BLaER1 (cell line): ENCODE data around the gene TBC1D30.
"Not testable (repeated sequence)": the region's sequence is repeated elsewhere in the genome, so short reads cannot be mapped to it uniquely, and the experiment has no call there.

ENCODE experiments used
- H3K27ac ChIP-seq: shearing (Covaris generic); formaldehyde crosslinking; 2 replicates; pipeline ENCODE4 v1.8.1; 2022
- H3K27me3 ChIP-seq: shearing (Covaris generic); formaldehyde crosslinking; 2 replicates; pipeline ENCODE4 v1.8.1; 2022
- H3K36me3 ChIP-seq: shearing (Covaris generic); formaldehyde crosslinking; 2 replicates; pipeline ENCODE4 v1.8.1; 2022
- H3K4me1 ChIP-seq: shearing (Covaris generic); formaldehyde crosslinking; 2 replicates; pipeline ENCODE4 v1.8.1; 2022
- H3K4me2 ChIP-seq: shearing (Covaris generic); formaldehyde crosslinking; 2 replicates; pipeline ENCODE4 v1.8.1; 2022
- H3K4me3 ChIP-seq: shearing (Covaris generic); formaldehyde crosslinking; 2 replicates; pipeline ENCODE4 v1.8.1; 2022
- H3K9ac ChIP-seq: shearing (Covaris generic); formaldehyde crosslinking; 2 replicates; pipeline ENCODE4 v1.8.1; 2022
- H3K9me3 ChIP-seq: shearing (Covaris generic); formaldehyde crosslinking; 2 replicates; pipeline ENCODE4 v1.8.1; 2022
- H4K20me1 ChIP-seq: shearing (Covaris generic); formaldehyde crosslinking; 2 replicates; pipeline ENCODE4 v1.8.1; 2022
- Cebpa-rat ChIP-seq: shearing (Covaris generic); IDR thresholded peaks from 2 replicates; pipeline ENCODE4 v1.8.1; 2022

The TBC1D30 gene

DNA sequence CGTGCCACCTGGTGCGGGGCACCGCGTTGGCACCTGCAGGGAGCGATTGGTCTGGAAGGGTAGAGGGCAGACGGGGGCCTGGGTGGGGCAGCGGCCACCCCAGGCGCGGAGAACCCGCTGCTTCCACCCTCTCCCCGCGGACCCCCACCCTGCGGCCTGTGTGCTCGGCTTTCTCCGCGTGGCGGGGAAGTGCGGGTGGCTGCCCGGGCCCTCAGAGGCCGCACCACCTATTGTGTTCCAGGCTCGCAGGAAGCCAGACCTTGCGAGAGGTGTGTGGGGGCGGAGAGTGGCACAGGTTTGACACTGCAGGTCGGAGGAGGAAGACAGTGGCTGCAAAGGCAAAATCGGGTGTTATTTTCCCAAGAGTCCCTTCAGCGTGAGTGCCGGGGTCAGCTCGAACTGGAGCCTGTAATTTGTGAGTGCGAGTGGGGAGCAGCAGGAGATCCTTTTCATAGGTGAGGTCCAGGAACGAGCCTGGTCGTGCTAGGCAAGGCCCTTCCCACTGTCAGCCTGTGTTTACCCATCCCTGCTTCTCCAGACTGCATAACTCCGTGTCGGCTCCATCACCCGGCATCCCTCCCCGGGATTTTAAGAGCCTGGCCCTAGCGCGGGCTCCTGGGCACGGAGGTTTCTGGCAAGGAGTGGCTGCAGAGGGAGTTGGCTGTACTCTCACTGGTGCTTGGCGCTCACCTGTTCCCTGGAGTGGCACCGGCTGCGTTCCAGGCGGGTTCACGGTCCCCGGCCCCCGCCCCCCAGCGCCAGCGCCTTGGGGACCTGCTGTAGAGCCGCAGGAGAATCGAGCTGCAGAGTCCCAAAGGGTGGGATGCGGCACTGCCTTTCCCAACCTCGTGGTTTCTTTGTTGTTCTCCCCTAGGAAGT lies 935 bp downstream of the TBC1D30 start:
- Histone ChIP-seq H3K36me3 (0 out of 2 replicates have a peak, but pooled peaks cover 4% of the 10 kb centered on the region), H3K27me3 (no peaks in the 10 kb centered on the region), H3K4me1 (peaks cover 14% of the 10 kb centered on the region), H3K9me3 (peaks cover 49% of the 10 kb centered on the region), H3K4me3 (no peak overlapping the region), H3K27ac (no peak overlapping the region), H4K20me1 (no peaks in the 10 kb centered on the region), H3K9ac (no peak overlapping the region), H3K4me2 (no peak overlapping the region)
- no peak for TF ChIP-seq Cebpa-rat

DNA sequence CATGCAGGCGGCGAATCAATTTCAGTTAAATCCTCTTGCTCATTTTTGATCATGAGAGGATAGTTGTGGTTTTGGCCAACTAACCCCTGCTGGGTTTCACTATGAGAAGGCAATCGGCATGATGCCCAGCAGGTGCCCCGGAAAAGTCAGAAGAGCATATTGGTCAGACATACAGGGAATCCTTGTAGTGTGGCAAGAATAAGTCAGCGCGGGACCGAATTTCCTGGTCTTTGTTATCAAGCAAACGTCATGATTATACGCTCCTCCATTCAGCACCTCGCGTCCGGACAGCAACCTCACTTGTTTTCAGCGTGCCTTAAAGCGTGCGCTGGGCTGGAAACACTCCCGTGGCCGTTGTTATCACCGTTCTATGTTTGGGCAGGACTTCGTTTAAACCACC lies 1.8 kb downstream of the TBC1D30 start:
- Histone ChIP-seq H3K27ac (no peak overlapping the region), H3K27me3 (no peaks in the 10 kb centered on the region), H3K4me1 (peaks cover 5% of the 10 kb centered on the region; the same call in 1 of the 2 replicates), H4K20me1 (no peaks in the 10 kb centered on the region), H3K9ac (no peak overlapping the region), H3K4me3 (no peak overlapping the region), H3K4me2 (no peak overlapping the region), H3K9me3 (peaks cover 49% of the 10 kb centered on the region), H3K36me3 (0 out of 2 replicates have a peak, but pooled peaks cover 4% of the 10 kb centered on the region)
- TF ChIP-seq Cebpa-rat, result no peak

- Histone ChIP-seq H3K27me3 (no peaks in the 10 kb centered on the region), H4K20me1 (no peaks in the 10 kb centered on the region)
Observed at GRCh38 chr12:64828713-64829112, 4.3 kb downstream of the TBC1D30 start.

DNA sequence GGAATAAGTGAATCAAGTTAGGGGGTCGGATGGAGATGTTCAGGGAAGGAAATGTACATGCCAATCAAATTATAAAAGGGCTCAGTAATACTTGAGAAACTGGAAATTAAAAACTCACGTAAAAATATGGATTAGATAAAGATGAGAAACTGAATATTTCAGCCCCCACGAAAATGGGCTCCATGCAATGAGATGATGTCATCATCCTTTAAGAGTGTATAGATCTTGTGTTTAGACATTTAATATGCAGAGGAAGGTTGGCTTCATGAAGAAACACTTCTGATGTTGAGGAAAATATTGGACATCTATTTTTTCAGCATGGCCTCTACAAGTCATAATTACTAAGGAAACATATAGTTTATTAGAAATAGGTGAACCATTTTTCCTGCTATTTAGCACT lies 9.5 kb downstream of the TBC1D30 start:
- H3K4me1 ChIP-seq, result no peaks in the 10 kb centered on the region
- TF ChIP-seq Cebpa-rat, result no peak

More at GRCh38 chr12:64828713-64829112, 4.3 kb downstream of the TBC1D30 start:
- TF ChIP-seq Cebpa-rat, result no peak
- H3K27ac ChIP-seq, result no peak overlapping the region
- no peak overlapping the region for H3K4me2 ChIP-seq
- H3K4me1 ChIP-seq, result no peaks in the 10 kb centered on the region
- H3K9me3 ChIP-seq, result peaks cover 32% of the 10 kb centered on the region
- H3K4me3 ChIP-seq, result no peak overlapping the region
- H3K9ac ChIP-seq, result no peak overlapping the region
- no peaks in the 10 kb centered on the region for H3K36me3 ChIP-seq

GRCh38 chr12:64835901-64836300 lies 11.5 kb downstream of the TBC1D30 start:
- Histone ChIP-seq H3K36me3 (no peaks in the 10 kb centered on the region), H4K20me1 (no peaks in the 10 kb centered on the region), H3K27ac (no peak overlapping the region), H3K27me3 (no peaks in the 10 kb centered on the region), H3K9me3 (0 out of 2 replicates have a peak, but pooled peaks cover 4% of the 10 kb centered on the region), H3K4me3 (no peak overlapping the region), H3K9ac (no peak overlapping the region), H3K4me2 (no peak overlapping the region), H3K4me1 (no peaks in the 10 kb centered on the region)
- no peak for TF ChIP-seq Cebpa-rat

More for the DNA sequence above, 9.5 kb downstream of the TBC1D30 start:
- Histone ChIP-seq H3K27ac (no peak overlapping the region), H3K4me3 (no peak overlapping the region), H3K4me2 (no peak overlapping the region), H3K9ac (no peak overlapping the region), H3K27me3 (no peaks in the 10 kb centered on the region), H3K36me3 (no peaks in the 10 kb centered on the region), H3K9me3 (0 out of 2 replicates have a peak, but pooled peaks cover 4% of the 10 kb centered on the region), H4K20me1 (no peaks in the 10 kb centered on the region)

- no peak overlapping the region for H3K4me2 ChIP-seq
- no peaks in the 10 kb centered on the region for H3K36me3 ChIP-seq
- H4K20me1 ChIP-seq, result no peaks in the 10 kb centered on the region
- no peak overlapping the region for H3K4me3 ChIP-seq
- no peak overlapping the region for H3K9ac ChIP-seq
- no peak for TF ChIP-seq Cebpa-rat
- H3K27ac ChIP-seq, result no peak overlapping the region
- 0 out of 2 replicates have a peak, but pooled peaks cover 4% of the 10 kb centered on the region for H3K9me3 ChIP-seq
- no peaks in the 10 kb centered on the region for H3K4me1 ChIP-seq
- no peaks in the 10 kb centered on the region for H3K27me3 ChIP-seq
Observed at GRCh38 chr12:64836856-64837255, 12.4 kb downstream of the TBC1D30 start.

DNA sequence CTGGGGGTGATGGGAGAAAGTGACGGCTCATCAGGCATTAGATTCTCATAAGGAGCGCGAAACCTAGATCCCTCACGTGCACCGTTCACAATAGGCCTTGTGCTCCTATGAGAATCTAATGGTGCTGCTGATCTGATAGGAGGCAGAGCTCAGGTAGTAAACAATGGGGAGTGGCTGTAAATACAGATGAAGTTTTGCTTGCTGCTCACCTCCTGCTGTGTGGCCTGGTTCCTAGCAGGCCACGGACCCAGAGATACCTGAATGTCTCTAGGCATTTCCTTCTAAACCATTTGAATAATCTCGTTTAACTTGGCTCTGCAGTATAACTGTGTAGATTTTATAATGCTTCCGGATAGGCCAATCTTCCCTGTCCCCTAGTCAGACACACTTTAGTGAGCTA lies 13.0 kb downstream of the TBC1D30 start:
- H3K36me3 ChIP-seq, result no peaks in the 10 kb centered on the region
- H3K4me1 ChIP-seq, result no peaks in the 10 kb centered on the region
- 0 out of 2 replicates have a peak, but pooled peaks cover 4% of the 10 kb centered on the region for H3K9me3 ChIP-seq
- H3K27ac ChIP-seq, result no peak overlapping the region
- no peak for TF ChIP-seq Cebpa-rat
- no peaks in the 10 kb centered on the region for H3K27me3 ChIP-seq
- H4K20me1 ChIP-seq, result no peaks in the 10 kb centered on the region
- no peak overlapping the region for H3K4me3 ChIP-seq
- no peak overlapping the region for H3K4me2 ChIP-seq
- no peak overlapping the region for H3K9ac ChIP-seq

GRCh38 chr12:64840119-64840518 lies 15.7 kb downstream of the TBC1D30 start:
- no peak overlapping the region for H3K4me2 ChIP-seq
- H4K20me1 ChIP-seq, result no peaks in the 10 kb centered on the region
- no peak overlapping the region for H3K4me3 ChIP-seq
- H3K27ac ChIP-seq, result no peak overlapping the region
- no peaks in the 10 kb centered on the region for H3K9me3 ChIP-seq
- TF ChIP-seq Cebpa-rat, result no peak
- no peak overlapping the region for H3K9ac ChIP-seq
- no peaks in the 10 kb centered on the region for H3K27me3 ChIP-seq
- H3K36me3 ChIP-seq, result no peaks in the 10 kb centered on the region
- no peaks in the 10 kb centered on the region for H3K4me1 ChIP-seq

- no peak overlapping the region for H3K9ac ChIP-seq
- H3K4me2 ChIP-seq, result no peak overlapping the region
- no peaks in the 10 kb centered on the region for H3K27me3 ChIP-seq
- H4K20me1 ChIP-seq, result no peaks in the 10 kb centered on the region
- no peaks in the 10 kb centered on the region for H3K9me3 ChIP-seq
- H3K4me3 ChIP-seq, result no peak overlapping the region
- no peaks in the 10 kb centered on the region for H3K4me1 ChIP-seq
- TF ChIP-seq Cebpa-rat, result no peak
- no peaks in the 10 kb centered on the region for H3K36me3 ChIP-seq
- no peak overlapping the region for H3K27ac ChIP-seq
Observed at GRCh38 chr12:64840949-64841717, 16.7 kb downstream of the TBC1D30 start.

GRCh38 chr12:64848409-64848808 lies 24.0 kb downstream of the TBC1D30 start:
- H3K9ac ChIP-seq, H3K27ac ChIP-seq, H3K4me3 ChIP-seq, H3K36me3 ChIP-seq, H3K27me3 ChIP-seq, H3K4me2 ChIP-seq, H4K20me1 ChIP-seq, H3K4me1 ChIP-seq: not testable (repeated sequence)
- H3K9me3 ChIP-seq, result peaks cover 23% of the 10 kb centered on the region
